ENCODE results near the gene UGDH. TPM values are rescaled to one million over a fixed set of nuclear protein-coding genes. Genes with fewer than 3 reads are reported as not detected.

Gene UGDH
- total and polyA plus RNA-seq, 2 donors (not counting 3 experiments of a cell fraction or from before 2014, with no cell fraction given) = 41.3 to 62.1 TPM

GRCh38 chr4:39476187-39476895 lies 50.9 kb downstream of the UGDH start:
- FAIRE-seq (no peak), DNase-seq (ENCODE audit: low read depth, low spot score) (no peak)
- dilution Hi-C loops (cut with MboI; ENCODE audit: extremely low pct_ligation_motif_present, low sequenced_read_pairs) (no loop called here), intact Hi-C loops (cut with micrococcal nuclease) (no loop called here)
- BruUV-seq (replicated peaks) = no TSS peak
- Histone ChIP-seq H2AFZ (ENCODE audit: low read depth, low read length) (no peak overlapping the region), H4K20me1 (replicated peaks; ENCODE audit: control insufficient read depth, extremely low read depth, insufficient read depth, low read length) (no peaks in the 10 kb centered on the region), H3K4me2 (ENCODE audit: insufficient read depth, low read length) (no peak overlapping the region), H3K9ac (replicated peaks; ENCODE audit: extremely low read depth, insufficient read depth, low read length) (no peak overlapping the region), H3K4me1 (ENCODE audit: control insufficient read depth, extremely low read depth, insufficient read depth, low read length) (no peaks in the 10 kb centered on the region), H3K9me3 (replicated peaks; ENCODE audit: control insufficient read depth, insufficient read depth, low read length) (no peaks in the 10 kb centered on the region), H3K79me2 (ENCODE audit: control insufficient read depth, insufficient read depth, low read length) (no peaks in the 10 kb centered on the region), H3K36me3 (ENCODE audit: control insufficient read depth in 2 of 2, extremely low read depth in 1 of 2, insufficient read depth in 2 of 2, low read length in 2 of 2) (no peaks in the 10 kb centered on the region), H3K9me1 (replicated peaks; ENCODE audit: control insufficient read depth, extremely low read depth, insufficient read depth, low read length) (no peaks in the 10 kb centered on the region), H3K27ac (ENCODE audit: insufficient read depth, low read depth, low read length) (no peak overlapping the region), H3K4me3 (replicated peaks in 1 of 3; ENCODE audit: insufficient read depth in 1 of 3, low read depth in 1 of 3, low read length in 3 of 3) (no peak overlapping the region), H3K27me3 (ENCODE audit: control insufficient read depth in 2 of 2, insufficient read depth in 2 of 2, low read length in 2 of 2) (no peaks in the 10 kb centered on the region)
- CTCF ChIA-PET = no interaction called here
- TF ChIP-seq JUN (IDR thresholded peaks at IDR 0.05; ENCODE audit: borderline replicate concordance, insufficient read depth, insufficient read length, low read depth) = no peak
- TF ChIP-seq POLR2A (IDR thresholded peaks at IDR 0.05; ENCODE audit: low read depth, low read length) = no peak
- TF ChIP-seq FOS (IDR thresholded peaks at IDR 0.05; ENCODE audit: borderline replicate concordance, insufficient read depth, low read length) = no peak
- no peak for TF ChIP-seq POLR2AphosphoS5 (IDR thresholded peaks at IDR 0.05; ENCODE audit: insufficient read depth, low read depth, low read length)
- POLR2A ChIA-PET = no interaction called here

- no peaks in the 10 kb centered on the region for H4K20me1 ChIP-seq (replicated peaks; ENCODE audit: control insufficient read depth, extremely low read depth, insufficient read depth, low read length)
- ChIA-PET POLR2A (no interaction called here), CTCF (interaction anchor here (0.8 to 1.6 kb wide), 2 partner anchors 186 to 196 kb away, joined by 3 to 5 read pairs; no protein-coding TSS in a partner anchor)
- intact Hi-C loops (cut with micrococcal nuclease) (no loop called here), dilution Hi-C loops (cut with MboI; ENCODE audit: extremely low pct_ligation_motif_present, low sequenced_read_pairs) (no loop called here)
- H3K4me2 ChIP-seq (ENCODE audit: insufficient read depth, low read length) = no peak overlapping the region
- H2AFZ ChIP-seq (ENCODE audit: low read depth, low read length) = no peak overlapping the region
- H3K36me3 ChIP-seq (ENCODE audit: control insufficient read depth in 2 of 2, extremely low read depth in 1 of 2, insufficient read depth in 2 of 2, low read length in 2 of 2) = no peaks in the 10 kb centered on the region
- H3K4me1 ChIP-seq (ENCODE audit: control insufficient read depth, extremely low read depth, insufficient read depth, low read length) = no peaks in the 10 kb centered on the region
- FAIRE-seq = no peak
- H3K4me3 ChIP-seq (replicated peaks in 1 of 3; ENCODE audit: insufficient read depth in 1 of 3, low read depth in 1 of 3, low read length in 3 of 3) = no peak overlapping the region
- no peaks in the 10 kb centered on the region for H3K79me2 ChIP-seq (ENCODE audit: control insufficient read depth, insufficient read depth, low read length)
- H3K9me3 ChIP-seq (replicated peaks; ENCODE audit: control insufficient read depth, insufficient read depth, low read length) = no peaks in the 10 kb centered on the region
- H3K27ac ChIP-seq (ENCODE audit: insufficient read depth, low read depth, low read length) = no peak overlapping the region
- no peaks in the 10 kb centered on the region for H3K9me1 ChIP-seq (replicated peaks; ENCODE audit: control insufficient read depth, extremely low read depth, insufficient read depth, low read length)
- H3K27me3 ChIP-seq (ENCODE audit: control insufficient read depth in 2 of 2, insufficient read depth in 2 of 2, low read length in 2 of 2) = no peaks in the 10 kb centered on the region
- no peak for TF ChIP-seq POLR2A (IDR thresholded peaks at IDR 0.05; ENCODE audit: low read depth, low read length)
- TF ChIP-seq JUN (IDR thresholded peaks at IDR 0.05; ENCODE audit: borderline replicate concordance, insufficient read depth, insufficient read length, low read depth) = no peak
- TF ChIP-seq MAX (IDR thresholded peaks at IDR 0.05; ENCODE audit: insufficient read depth, insufficient read length) = no peak
- TF ChIP-seq FOS (IDR thresholded peaks at IDR 0.05; ENCODE audit: borderline replicate concordance, insufficient read depth, low read length) = no peak
- no peak for TF ChIP-seq POLR2AphosphoS5 (IDR thresholded peaks at IDR 0.05; ENCODE audit: insufficient read depth, low read depth, low read length)
- no peak for TF ChIP-seq MYC (IDR thresholded peaks at IDR 0.05; ENCODE audit: low read depth, low read length)
- TF ChIP-seq GATA2 (IDR thresholded peaks at IDR 0.05; ENCODE audit: insufficient read depth, insufficient read length, low read depth, low read length) = no peak
- TF ChIP-seq EZH2 (IDR thresholded peaks at IDR 0.05; ENCODE audit: borderline replicate concordance, low read depth, low read length, severe bottlenecking) = no peak
- no peak for TF ChIP-seq CTCF (IDR thresholded peaks at IDR 0.05; ENCODE audit: extremely low read depth in 1 of 2, insufficient read depth in 1 of 2, low read depth in 1 of 2, low read length in 2 of 2)
- H3K9ac ChIP-seq (replicated peaks; ENCODE audit: extremely low read depth, insufficient read depth, low read length) = no peak overlapping the region
- BruUV-seq (replicated peaks) = no TSS peak
- no peak for DNase-seq (ENCODE audit: low read depth, low spot score)
Observed at GRCh38 chr4:39472396-39472795, 54.8 kb downstream of the UGDH start.
